OCI-LY7 (cell line): ENCODE results near the gene PSAPL1. TPM values are rescaled to one million over a fixed set of nuclear protein-coding genes. Genes with fewer than 3 reads are reported as not detected.
"Not testable (repeated sequence)": the region's sequence is repeated elsewhere in the genome, so short reads cannot be mapped to it uniquely, and the experiment has no call there.

Experiments used
- BruUV-seq: library from RNA; stranded (reverse); fragments of 400-500 nt; replicated peaks from 2 replicates; lab custom pipeline; 2021; lab: Mats Ljungman, UMichigan
- CTCF ChIA-PET: fragments of 300-600 bp; sonication (Branson Sonifier 250); formaldehyde crosslinking; loops from one replicate; lab custom pipeline; 2022; ENCODE audit warnings: antibody characterized with exemption; ENCODE audit not compliant: unreplicated experiment; lab: Charles Lee
- POLR2A ChIA-PET: fragments of 300-600 bp; sonication (Branson Sonifier 250); formaldehyde crosslinking; loops from one replicate; lab custom pipeline; 2022; ENCODE audit warnings: antibody characterized with exemption; lab: Charles Lee
- DNase-seq: peaks from one replicate; pipeline ENCODE4 v3.0.0-alpha.2; 2015; ENCODE audit warnings: low spot score
- H2AFZ ChIP-seq: fragments of 200-600 bp; sonication (generic), shearing (Covaris generic); 2 replicates; pipeline ENCODE4 v1.6.1; 2014; ENCODE audit warnings: mild to moderate bottlenecking, antibody characterized with exemption, low read length, moderate library complexity
- H3K27ac ChIP-seq: fragments of 200-600 bp; sonication (generic); 2 replicates; pipeline ENCODE4 v1.5.1; 2014; ENCODE audit warnings: mixed run types, low read depth, mild to moderate bottlenecking, moderate library complexity, low read length, inconsistent platforms; ENCODE audit not compliant: poor library complexity, severe bottlenecking
- H3K36me3 ChIP-seq: fragments of 200-600 bp; sonication (generic); 2 replicates; pipeline ENCODE4 v1.6.1; 2014; ENCODE audit warnings: mild to moderate bottlenecking, antibody characterized with exemption, low read length, moderate library complexity, mixed read lengths; ENCODE audit not compliant: insufficient read depth
- H3K4me1 ChIP-seq: fragments of 200-600 bp; sonication (generic); 2 replicates; pipeline ENCODE4 v1.5.1; 2014; ENCODE audit warnings: mild to moderate bottlenecking, low read length; ENCODE audit not compliant: insufficient read depth, poor library complexity, severe bottlenecking
- H3K4me2 ChIP-seq: fragments of 200-600 bp; sonication (generic); 2 replicates; pipeline ENCODE4 v1.6.1; 2014; ENCODE audit warnings: mild to moderate bottlenecking, low read length
- H3K4me3 ChIP-seq: fragments of 200-600 bp; sonication (generic); 2 replicates; pipeline ENCODE4 v1.5.1; 2014; ENCODE audit warnings: mild to moderate bottlenecking, low read depth, low read length; ENCODE audit not compliant: poor library complexity, severe bottlenecking
- H3K79me2 ChIP-seq: fragments of 200-600 bp; sonication (generic); 2 replicates; pipeline ENCODE4 v1.6.1; 2016; ENCODE audit warnings: low read depth, mild to moderate bottlenecking, low read length, moderate library complexity, mixed read lengths; ENCODE audit not compliant: insufficient read depth
- H3K9me2 ChIP-seq: fragments of 200-600 bp; sonication (generic); 2 replicates; pipeline ENCODE4 v1.6.1; 2016; ENCODE audit warnings: mild to moderate bottlenecking, low read length, mixed read lengths; ENCODE audit not compliant: insufficient read depth
- H3K9me3 ChIP-seq: fragments of 200-600 bp; sonication (generic); 2 replicates; pipeline ENCODE4 v1.6.1; 2014; ENCODE audit warnings: mild to moderate bottlenecking, mixed run types, low read length, mixed read lengths
- H4K20me1 ChIP-seq: fragments of 200-600 bp; sonication (generic); 2 replicates; pipeline ENCODE4 v1.6.1; 2014; ENCODE audit warnings: mild to moderate bottlenecking, antibody characterized with exemption, low read length, moderate library complexity, mixed read lengths; ENCODE audit not compliant: insufficient read depth
- EZH2phosphoT487 ChIP-seq: fragments of 200-600 bp; sonication (generic); IDR thresholded peaks from 2 replicates; pipeline ENCODE4 v1.6.1; 2018; ENCODE audit warnings: low read depth, borderline replicate concordance, mild to moderate bottlenecking, mixed run types, antibody characterized with exemption, low read length, moderate library complexity, mixed read lengths
- intact Hi-C: fragments of 100-400 bp; cut with micrococcal nuclease; formaldehyde crosslinking; loops from one replicate; pipeline ENCODE4 v1.10.0; 2022; ENCODE audit not compliant: unreplicated experiment
- total RNA-seq, 2 experiments: library from RNA; depleted of rRNA in 1 of 2; stranded (reverse); fragments of >200 nt in 1 of 2; shearing (Covaris generic) in 1 of 2; gene quantifications; 2 replicates each; pipeline ENCODE4 v1.2.3, GENCODE V29; 2014 to 2022
- TF ChIP-seq, protein P1 (sequence below): fragments of 200-600 bp; sonication (generic); conservative IDR thresholded peaks from 2 replicates; pipeline ENCODE4 v1.5.1; 2014; ENCODE audit warnings: mild to moderate bottlenecking, antibody characterized with exemption, low read length, moderate library complexity, mixed read lengths

PSAPL1 gene
- total RNA-seq, 2 experiments from 2014 or later = not detected

DNA sequence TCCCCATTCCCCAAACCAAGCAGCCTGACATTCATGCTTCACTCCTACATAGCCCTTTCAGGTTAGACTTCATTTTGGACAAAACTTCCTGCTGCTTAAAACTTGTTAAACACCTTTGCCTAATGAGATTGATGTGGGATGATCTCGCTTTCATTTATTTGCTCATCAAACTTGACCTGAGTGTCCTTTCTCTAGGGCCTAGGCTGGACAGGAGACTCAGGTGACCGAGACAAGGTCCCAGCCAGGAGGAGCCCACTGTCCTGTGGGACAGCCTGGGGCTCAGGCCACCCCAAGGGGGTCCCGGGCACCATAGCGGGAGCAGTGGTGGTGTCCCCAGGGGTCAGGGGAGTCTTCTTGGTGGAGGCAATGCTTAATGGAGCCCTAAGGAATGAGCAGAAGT, 23.7 kb upstream of the PSAPL1 start:
- intact Hi-C loops = no loop called here
- Histone ChIP-seq H3K4me3 (no peak overlapping the region), H3K9me2 (no peaks in the 10 kb centered on the region), H3K79me2 (no peaks in the 10 kb centered on the region), H3K9me3 (no peaks in the 10 kb centered on the region), H3K36me3 (no peaks in the 10 kb centered on the region), H4K20me1 (no peaks in the 10 kb centered on the region), H2AFZ (no peak overlapping the region), H3K4me2 (no peak overlapping the region), H3K27ac (no peak overlapping the region), H3K4me1 (no peaks in the 10 kb centered on the region)
- CTCF ChIA-PET = no interaction called here
- BruUV-seq = no TSS peak
- TF ChIP-seq EZH2phosphoT487 = no peak
- TF ChIP-seq, protein P1, sequence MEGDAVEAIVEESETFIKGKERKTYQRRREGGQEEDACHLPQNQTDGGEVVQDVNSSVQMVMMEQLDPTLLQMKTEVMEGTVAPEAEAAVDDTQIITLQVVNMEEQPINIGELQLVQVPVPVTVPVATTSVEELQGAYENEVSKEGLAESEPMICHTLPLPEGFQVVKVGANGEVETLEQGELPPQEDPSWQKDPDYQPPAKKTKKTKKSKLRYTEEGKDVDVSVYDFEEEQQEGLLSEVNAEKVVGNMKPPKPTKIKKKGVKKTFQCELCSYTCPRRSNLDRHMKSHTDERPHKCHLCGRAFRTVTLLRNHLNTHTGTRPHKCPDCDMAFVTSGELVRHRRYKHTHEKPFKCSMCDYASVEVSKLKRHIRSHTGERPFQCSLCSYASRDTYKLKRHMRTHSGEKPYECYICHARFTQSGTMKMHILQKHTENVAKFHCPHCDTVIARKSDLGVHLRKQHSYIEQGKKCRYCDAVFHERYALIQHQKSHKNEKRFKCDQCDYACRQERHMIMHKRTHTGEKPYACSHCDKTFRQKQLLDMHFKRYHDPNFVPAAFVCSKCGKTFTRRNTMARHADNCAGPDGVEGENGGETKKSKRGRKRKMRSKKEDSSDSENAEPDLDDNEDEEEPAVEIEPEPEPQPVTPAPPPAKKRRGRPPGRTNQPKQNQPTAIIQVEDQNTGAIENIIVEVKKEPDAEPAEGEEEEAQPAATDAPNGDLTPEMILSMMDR = no peak
- DNase-seq = no peak
- POLR2A ChIA-PET = no interaction called here

GRCh38 chr4:7458066-7458425, 23.3 kb upstream of the PSAPL1 start:
- H3K79me2 ChIP-seq = no peaks in the 10 kb centered on the region
- no peak overlapping the region for H3K4me2 ChIP-seq
- H3K4me1 ChIP-seq = no peaks in the 10 kb centered on the region
- DNase-seq = no peak
- intact Hi-C loops = no loop called here
- no peaks in the 10 kb centered on the region for H4K20me1 ChIP-seq
- TF ChIP-seq EZH2phosphoT487 = no peak
- TF ChIP-seq, protein P1 = no peak
- ChIA-PET POLR2A (no interaction called here), CTCF (no interaction called here)
- no peaks in the 10 kb centered on the region for H3K9me3 ChIP-seq
- no TSS peak for BruUV-seq
- no peaks in the 10 kb centered on the region for H3K36me3 ChIP-seq
- H3K4me3 ChIP-seq = no peak overlapping the region
- H3K9me2 ChIP-seq = no peaks in the 10 kb centered on the region
- no peak overlapping the region for H3K27ac ChIP-seq
- H2AFZ ChIP-seq = no peak overlapping the region

- DNase-seq = no peak
- no peaks in the 10 kb centered on the region for H3K4me1 ChIP-seq
- ChIA-PET CTCF (no interaction called here), POLR2A (no interaction called here)
- no peak overlapping the region for H3K27ac ChIP-seq
- no peak overlapping the region for H2AFZ ChIP-seq
- no peak for TF ChIP-seq EZH2phosphoT487
- TF ChIP-seq, protein P1 = no peak
- no peaks in the 10 kb centered on the region for H3K36me3 ChIP-seq
- no peak overlapping the region for H3K4me2 ChIP-seq
- intact Hi-C loops = no loop called here
- H3K4me3 ChIP-seq = no peak overlapping the region
- no peaks in the 10 kb centered on the region for H3K9me3 ChIP-seq
- no peaks in the 10 kb centered on the region for H3K9me2 ChIP-seq
- H4K20me1 ChIP-seq = no peaks in the 10 kb centered on the region
- no peaks in the 10 kb centered on the region for H3K79me2 ChIP-seq
- no TSS peak for BruUV-seq
Observed at GRCh38 chr4:7457201-7458065, 22.7 kb upstream of the PSAPL1 start.

DNA sequence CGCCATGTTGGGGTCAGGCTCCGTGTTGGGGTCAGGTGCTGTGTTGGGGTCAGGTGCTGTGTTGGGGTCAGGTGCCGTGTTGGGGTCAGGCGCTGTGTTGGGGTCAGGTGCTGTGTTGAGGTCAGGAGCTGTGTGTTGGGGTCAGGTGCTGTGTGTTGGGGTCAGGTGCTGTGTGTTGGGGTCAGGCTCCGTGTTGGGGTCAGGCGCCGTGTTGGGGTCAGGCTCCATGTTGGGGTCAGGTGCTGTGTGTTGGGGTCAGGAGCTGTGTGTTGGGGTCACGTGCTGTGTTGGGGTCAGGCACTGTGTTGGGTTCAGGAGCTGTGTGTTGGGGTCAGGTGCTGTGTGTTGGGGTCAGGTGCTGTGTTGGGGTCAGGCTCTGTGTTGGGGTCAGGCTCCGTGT, 18.1 kb upstream of the PSAPL1 start:
- intact Hi-C loops = not testable (repeated sequence)

More for the DNA sequence above, 18.1 kb upstream of the PSAPL1 start:
- H3K79me2 ChIP-seq, H3K9me2 ChIP-seq, H3K4me2 ChIP-seq, H3K4me3 ChIP-seq, DNase-seq, H4K20me1 ChIP-seq, CTCF ChIA-PET, H3K9me3 ChIP-seq, H3K4me1 ChIP-seq, H2AFZ ChIP-seq, BruUV-seq, H3K36me3 ChIP-seq, H3K27ac ChIP-seq: not testable (repeated sequence)
- POLR2A ChIA-PET = interaction anchor here (1.2 kb wide), 1 partner anchor 39 kb away, joined by 3 read pairs; no protein-coding TSS in a partner anchor
